AG04449 (cell line): ENCODE measurements around the gene SCN11A.

Experiments used
- CTCF ChIA-PET: fragments of 350-600 bp; formaldehyde crosslinking; extraction: SDS; loops from one replicate; lab custom pipeline; 2021; ENCODE audit warnings: antibody characterized with exemption; lab: Yijun Ruan, JAX
- POLR2A ChIA-PET: fragments of 400-600, 350-600 bp; formaldehyde crosslinking; extraction: SDS; loops from one replicate; lab custom pipeline; 2020; ENCODE audit warnings: antibody characterized with exemption, inconsistent platforms; lab: Yijun Ruan, JAX
- DNase-seq: peaks from one replicate; pipeline ENCODE4 v3.0.0-alpha.2; 2010; ENCODE audit warnings: low read depth, low spot score
- H3K4me3 ChIP-seq: 2 replicates; pipeline ENCODE4 v1.5.1; 2011; ENCODE audit warnings: low read depth, mild to moderate bottlenecking, control low read depth, low read length
- CTCF ChIP-seq: IDR thresholded peaks from one replicate; pipeline ENCODE4 v1.5.1; 2011; ENCODE audit warnings: mild to moderate bottlenecking, moderate library complexity, low read length, control low read depth, inconsistent platforms; ENCODE audit not compliant: insufficient read depth; ENCODE audit errors: missing control alignments

SCN11A gene

GRCh38 chr3:39088889-39089288 lies 37.1 kb upstream of the SCN11A start:
- DNase-seq: no peak
- POLR2A ChIA-PET: interaction anchor here (0.6 kb wide), 1 partner anchor 24 kb away, joined by 4 read pairs; no protein-coding TSS in a partner anchor
- no peak overlapping the region for H3K4me3 ChIP-seq
- TF ChIP-seq CTCF: no peak
- CTCF ChIA-PET: interaction anchor here (1.0 to 5.2 kb wide), 5 partner anchors 9 to 204 kb away, joined by 3 to 20 read pairs (median 4); no protein-coding TSS in a partner anchor

GRCh38 chr3:39088456-39088855 lies 36.7 kb upstream of the SCN11A start:
- CTCF ChIA-PET: interaction anchor here (1.2 to 5.2 kb wide), 5 partner anchors 8 to 204 kb away, joined by 3 to 20 read pairs (median 6); no protein-coding TSS in a partner anchor
- POLR2A ChIA-PET: no interaction called here
- DNase-seq: no peak
- no peak for TF ChIP-seq CTCF
- H3K4me3 ChIP-seq: no peak overlapping the region

GRCh38 chr3:39086144-39086543 lies 34.4 kb upstream of the SCN11A start:
- no peak for DNase-seq
- POLR2A ChIA-PET: no interaction called here
- CTCF ChIA-PET: interaction anchor here (0.9 to 5.2 kb wide), 3 partner anchors 11 to 206 kb away, joined by 3 to 20 read pairs (median 4); no protein-coding TSS in a partner anchor
- no peak overlapping the region for H3K4me3 ChIP-seq
- no peak for TF ChIP-seq CTCF

GRCh38 chr3:39082666-39083313 lies 31.0 kb upstream of the SCN11A start:
- H3K4me3 ChIP-seq: no peak overlapping the region
- TF ChIP-seq CTCF: no peak
- no peak for DNase-seq
- ChIA-PET POLR2A (no interaction called here), CTCF (interaction anchor here (1.5 kb wide), 1 partner anchor 17 kb away, joined by 5 read pairs; no protein-coding TSS in a partner anchor)

GRCh38 chr3:39080026-39080425 lies 28.3 kb upstream of the SCN11A start:
- TF ChIP-seq CTCF: no peak
- POLR2A ChIA-PET: no interaction called here
- CTCF ChIA-PET: interaction anchor here (0.8 to 1.5 kb wide), 6 partner anchors 9 to 110 kb away, joined by 3 to 8 read pairs (median 4); no protein-coding TSS in a partner anchor
- DNase-seq: no peak
- H3K4me3 ChIP-seq: no peak overlapping the region

- no peak for TF ChIP-seq CTCF
- CTCF ChIA-PET: interaction anchor here (0.8 to 1.3 kb wide), 4 partner anchors 9 to 110 kb away, joined by 3 to 4 read pairs (median 4); no protein-coding TSS in a partner anchor
Observed at GRCh38 chr3:39079530-39079929, 27.8 kb upstream of the SCN11A start.

More at GRCh38 chr3:39079530-39079929, 27.8 kb upstream of the SCN11A start:
- no peak overlapping the region for H3K4me3 ChIP-seq
- POLR2A ChIA-PET: no interaction called here
- no peak for DNase-seq
